IPS-11a (cell line): ENCODE results near the gene CARD19.

Source experiments
- H3K4me3 ChIP-seq: one replicate; pipeline ENCODE4 v1.5.1; 2013; ENCODE audit warnings: low read depth, low read length, control low read depth

CARD19 gene

GRCh38 chr9:93061791-93062763 is 33.9 kb upstream of the CARD19 start:
- H3K4me3 ChIP-seq: no peak overlapping the region

GRCh38 chr9:93064392-93065134 is 31.5 kb upstream of the CARD19 start:
- no peak overlapping the region for H3K4me3 ChIP-seq

- no peak overlapping the region for H3K4me3 ChIP-seq
Measured at GRCh38 chr9:93065135-93065720, 30.8 kb upstream of the CARD19 start.

- no peak overlapping the region for H3K4me3 ChIP-seq
Measured at GRCh38 chr9:93066978-93067603, 28.9 kb upstream of the CARD19 start.

GRCh38 chr9:93068956-93069355 is 27.1 kb upstream of the CARD19 start:
- H3K4me3 ChIP-seq: no peak overlapping the region

- H3K4me3 ChIP-seq: no peak overlapping the region
Measured at GRCh38 chr9:93071464-93071863, 24.6 kb upstream of the CARD19 start.

GRCh38 chr9:93072383-93072795 is 23.6 kb upstream of the CARD19 start:
- no peak overlapping the region for H3K4me3 ChIP-seq

GRCh38 chr9:93076101-93076791 is 19.8 kb upstream of the CARD19 start:
- H3K4me3 ChIP-seq: no peak overlapping the region

GRCh38 chr9:93076792-93077128 is 19.3 kb upstream of the CARD19 start:
- H3K4me3 ChIP-seq: no peak overlapping the region

GRCh38 chr9:93077367-93077766 is 18.6 kb upstream of the CARD19 start:
- H3K4me3 ChIP-seq: no peak overlapping the region

- H3K4me3 ChIP-seq: no peak overlapping the region
Measured at GRCh38 chr9:93077811-93078210, 18.2 kb upstream of the CARD19 start.

- H3K4me3 ChIP-seq: no peak overlapping the region
Measured at GRCh38 chr9:93079371-93079770, 16.6 kb upstream of the CARD19 start.

GRCh38 chr9:93080406-93080805 is 15.6 kb upstream of the CARD19 start:
- no peak overlapping the region for H3K4me3 ChIP-seq

GRCh38 chr9:93081081-93081529 is 14.9 kb upstream of the CARD19 start:
- no peak overlapping the region for H3K4me3 ChIP-seq

GRCh38 chr9:93081931-93082330 is 14.1 kb upstream of the CARD19 start:
- no peak overlapping the region for H3K4me3 ChIP-seq

- H3K4me3 ChIP-seq: no peak overlapping the region
Measured at GRCh38 chr9:93082841-93083411, 13.1 kb upstream of the CARD19 start.

- H3K4me3 ChIP-seq: no peak overlapping the region
Measured at GRCh38 chr9:93083592-93084470, 12.2 kb upstream of the CARD19 start.

- no peak overlapping the region for H3K4me3 ChIP-seq
Measured at GRCh38 chr9:93084471-93084881, 11.5 kb upstream of the CARD19 start.

- no peak overlapping the region for H3K4me3 ChIP-seq
Measured at GRCh38 chr9:93085676-93086075, 10.3 kb upstream of the CARD19 start.
